Loucy (cell line): ENCODE measurements around the gene TCF7L2.

Experiments used
- EZH2phosphoT487 ChIP-seq: fragments of 200-600 bp; IDR thresholded peaks from 2 replicates; pipeline ENCODE4 v1.6.1; 2018; ENCODE audit warnings: antibody characterized with exemption, mild to moderate bottlenecking, moderate library complexity, borderline replicate concordance
- TF ChIP-seq, protein P1 (sequence below): fragments of 200-600 bp; sonication (generic); conservative IDR thresholded peaks from 2 replicates; pipeline ENCODE4 v1.5.1; 2014; ENCODE audit warnings: mild to moderate bottlenecking, antibody characterized with exemption, low read length

DNA sequence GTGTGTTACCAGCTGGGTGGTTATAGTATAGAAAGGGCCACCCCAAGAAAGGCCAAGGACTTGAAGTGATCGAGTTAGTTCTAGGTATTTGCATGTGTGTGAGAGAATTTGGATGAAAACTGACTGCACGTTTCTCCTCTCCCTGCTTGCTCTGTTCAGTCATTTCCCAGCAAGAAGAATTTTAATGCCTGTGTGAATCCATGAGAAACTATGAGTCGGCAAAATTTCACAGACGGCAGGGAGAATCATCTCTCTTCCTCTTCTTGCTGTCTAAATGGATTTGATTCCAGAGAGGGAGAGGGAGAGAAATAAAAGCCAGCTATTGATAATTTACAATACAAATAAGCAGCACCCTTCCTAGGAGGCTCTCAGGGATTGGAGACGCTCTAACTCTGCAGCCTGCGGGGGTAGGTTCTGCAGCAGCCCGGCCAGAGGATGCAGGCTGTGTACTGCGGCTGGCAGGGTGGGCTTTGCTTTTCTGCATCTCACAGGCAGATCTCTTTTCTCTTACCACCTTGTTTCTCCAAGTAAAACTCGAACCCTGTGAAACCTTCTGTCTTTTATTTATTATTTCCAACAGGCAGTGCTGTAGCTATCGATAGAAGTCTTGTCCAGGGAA is 183.6 kb downstream of the TCF7L2 start:
- TF ChIP-seq, protein P1, sequence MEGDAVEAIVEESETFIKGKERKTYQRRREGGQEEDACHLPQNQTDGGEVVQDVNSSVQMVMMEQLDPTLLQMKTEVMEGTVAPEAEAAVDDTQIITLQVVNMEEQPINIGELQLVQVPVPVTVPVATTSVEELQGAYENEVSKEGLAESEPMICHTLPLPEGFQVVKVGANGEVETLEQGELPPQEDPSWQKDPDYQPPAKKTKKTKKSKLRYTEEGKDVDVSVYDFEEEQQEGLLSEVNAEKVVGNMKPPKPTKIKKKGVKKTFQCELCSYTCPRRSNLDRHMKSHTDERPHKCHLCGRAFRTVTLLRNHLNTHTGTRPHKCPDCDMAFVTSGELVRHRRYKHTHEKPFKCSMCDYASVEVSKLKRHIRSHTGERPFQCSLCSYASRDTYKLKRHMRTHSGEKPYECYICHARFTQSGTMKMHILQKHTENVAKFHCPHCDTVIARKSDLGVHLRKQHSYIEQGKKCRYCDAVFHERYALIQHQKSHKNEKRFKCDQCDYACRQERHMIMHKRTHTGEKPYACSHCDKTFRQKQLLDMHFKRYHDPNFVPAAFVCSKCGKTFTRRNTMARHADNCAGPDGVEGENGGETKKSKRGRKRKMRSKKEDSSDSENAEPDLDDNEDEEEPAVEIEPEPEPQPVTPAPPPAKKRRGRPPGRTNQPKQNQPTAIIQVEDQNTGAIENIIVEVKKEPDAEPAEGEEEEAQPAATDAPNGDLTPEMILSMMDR, result no peak
- no peak for TF ChIP-seq EZH2phosphoT487
